Muscle layer of duodenum (tissue), 2 donors: ENCODE data around the gene GUCA2B.

Experiments used
- H3K27ac ChIP-seq: one replicate; pipeline ENCODE4 v1.7.0; 2013; ENCODE audit warnings: mild to moderate bottlenecking, low read length
- H3K27me3 ChIP-seq: one replicate; pipeline ENCODE4 v1.7.0; 2013; ENCODE audit warnings: low read depth, mild to moderate bottlenecking, control low read depth, low read length
- H3K36me3 ChIP-seq, 2 donors: one replicate each; pipeline ENCODE4 v1.7.0; 2013; ENCODE audit warnings: low read length in 2 of 2, control low read depth in 1 of 2, mild to moderate bottlenecking in 1 of 2; ENCODE audit not compliant: insufficient read depth in 2 of 2, control insufficient read depth in 1 of 2
- H3K4me1 ChIP-seq, 2 donors: one replicate each; pipeline ENCODE4 v1.7.0; 2013; ENCODE audit warnings: low read length in 2 of 2, mild to moderate bottlenecking in 2 of 2, control low read depth in 1 of 2, moderate library complexity in 1 of 2; ENCODE audit not compliant: insufficient read depth in 2 of 2, control insufficient read depth in 1 of 2
- H3K4me3 ChIP-seq, 2 donors: one replicate each; pipeline ENCODE4 v1.7.0; 2013; ENCODE audit warnings: low read length in 2 of 2, low read depth in 1 of 2, mild to moderate bottlenecking in 1 of 2
- H3K9me3 ChIP-seq, 2 donors: one replicate each; pipeline ENCODE4 v1.7.0; 2013; ENCODE audit warnings: low read length in 2 of 2, control low read depth in 1 of 2, mild to moderate bottlenecking in 1 of 2; ENCODE audit not compliant: control insufficient read depth in 1 of 2
- donor health status: healthy.

GUCA2B gene

GRCh38 chr1:42143896-42144710 lies 9.1 kb upstream of the GUCA2B start:
- H3K27me3 ChIP-seq = peaks cover 20% of the 10 kb centered on the region
- no peaks in the 10 kb centered on the region for H3K9me3 ChIP-seq
- H3K36me3 ChIP-seq = no peaks in the 10 kb centered on the region
- H3K4me3 ChIP-seq = no peak overlapping the region
- no peak overlapping the region for H3K27ac ChIP-seq
- peaks cover 0 to 7% of the 10 kb centered on the region in 2 donors for H3K4me1 ChIP-seq

GRCh38 chr1:42144711-42145388 lies 8.4 kb upstream of the GUCA2B start:
- H3K4me3 ChIP-seq = no peak overlapping the region
- peaks cover 0 to 7% of the 10 kb centered on the region in 2 donors for H3K4me1 ChIP-seq
- peaks cover 20% of the 10 kb centered on the region for H3K27me3 ChIP-seq
- H3K27ac ChIP-seq = no peak overlapping the region
- H3K9me3 ChIP-seq = no peaks in the 10 kb centered on the region
- no peaks in the 10 kb centered on the region for H3K36me3 ChIP-seq

- Histone ChIP-seq H3K4me3 (no peak overlapping the region), H3K9me3 (no peaks in the 10 kb centered on the region), H3K27me3 (peaks cover 20% of the 10 kb centered on the region), H3K36me3 (no peaks in the 10 kb centered on the region), H3K27ac (no peak overlapping the region), H3K4me1 (peaks cover 0 to 7% of the 10 kb centered on the region in 2 donors)
Measured at GRCh38 chr1:42145389-42145716, 7.9 kb upstream of the GUCA2B start.

- no peak overlapping the region for H3K4me3 ChIP-seq
- no peaks in the 10 kb centered on the region for H3K9me3 ChIP-seq
- peaks cover 20% of the 10 kb centered on the region for H3K27me3 ChIP-seq
- no peak overlapping the region for H3K27ac ChIP-seq
- H3K4me1 ChIP-seq = peaks cover 0 to 7% of the 10 kb centered on the region in 2 donors
- H3K36me3 ChIP-seq = no peaks in the 10 kb centered on the region
Measured at GRCh38 chr1:42145764-42146625, 7.2 kb upstream of the GUCA2B start.

GRCh38 chr1:42146626-42147320 lies 6.4 kb upstream of the GUCA2B start:
- H3K27ac ChIP-seq = no peak overlapping the region
- H3K4me3 ChIP-seq = no peak overlapping the region
- no peaks in the 10 kb centered on the region for H3K9me3 ChIP-seq
- H3K27me3 ChIP-seq = peaks cover 20% of the 10 kb centered on the region
- H3K36me3 ChIP-seq = no peaks in the 10 kb centered on the region
- peaks cover 0 to 7% of the 10 kb centered on the region in 2 donors for H3K4me1 ChIP-seq

GRCh38 chr1:42148166-42148565 lies 5.0 kb upstream of the GUCA2B start:
- H3K4me3 ChIP-seq = no peak overlapping the region
- peaks cover 14% of the 10 kb centered on the region for H3K27me3 ChIP-seq
- H3K4me1 ChIP-seq = peaks cover 0 to 7% of the 10 kb centered on the region in 2 donors
- H3K36me3 ChIP-seq = no peaks in the 10 kb centered on the region
- H3K9me3 ChIP-seq = no peaks in the 10 kb centered on the region
- H3K27ac ChIP-seq = no peak overlapping the region

- H3K9me3 ChIP-seq = no peaks in the 10 kb centered on the region
- no peak overlapping the region for H3K27ac ChIP-seq
- H3K4me3 ChIP-seq = no peak overlapping the region
- peaks cover 14% of the 10 kb centered on the region for H3K27me3 ChIP-seq
- H3K4me1 ChIP-seq = peaks cover 0 to 7% of the 10 kb centered on the region in 2 donors
- no peaks in the 10 kb centered on the region for H3K36me3 ChIP-seq
Measured at GRCh38 chr1:42150651-42151050, 2.6 kb upstream of the GUCA2B start.

- H3K9me3 ChIP-seq = no peaks in the 10 kb centered on the region
- H3K36me3 ChIP-seq = no peaks in the 10 kb centered on the region
- no peak overlapping the region for H3K4me3 ChIP-seq
- peaks cover 3% of the 10 kb centered on the region for H3K27me3 ChIP-seq
- peaks cover 0 to under 1% of the 10 kb centered on the region in 2 donors for H3K4me1 ChIP-seq
- H3K27ac ChIP-seq = no peak overlapping the region
Measured at GRCh38 chr1:42152119-42152518, 1.1 kb upstream of the GUCA2B start.

- Histone ChIP-seq H3K4me1 (no peaks in the 10 kb centered on the region), H3K27me3 (no peaks in the 10 kb centered on the region), H3K4me3 (no peak overlapping the region), H3K27ac (no peak overlapping the region), H3K36me3 (no peaks in the 10 kb centered on the region), H3K9me3 (no peaks in the 10 kb centered on the region)
Measured at GRCh38 chr1:42153624-42154023, 414 bp downstream of the GUCA2B start.

GRCh38 chr1:42154685-42155084 lies 1.5 kb downstream of the GUCA2B start:
- Histone ChIP-seq H3K36me3 (no peaks in the 10 kb centered on the region), H3K27ac (no peak overlapping the region), H3K4me3 (no peak overlapping the region), H3K9me3 (no peaks in the 10 kb centered on the region), H3K4me1 (no peaks in the 10 kb centered on the region), H3K27me3 (no peaks in the 10 kb centered on the region)

GRCh38 chr1:42155362-42155761 lies 2.2 kb downstream of the GUCA2B start:
- Histone ChIP-seq H3K4me1 (no peaks in the 10 kb centered on the region), H3K9me3 (peaks cover 0 to 3% of the 10 kb centered on the region in 2 donors), H3K27me3 (no peaks in the 10 kb centered on the region), H3K27ac (no peak overlapping the region), H3K4me3 (no peak overlapping the region), H3K36me3 (no peaks in the 10 kb centered on the region)
